ENCODE results near the gene ATXN1.

ATXN1 gene

GRCh38 chr6:16352258-16352635, 409.0 kb downstream of the ATXN1 start:
- Histone ChIP-seq H3K27me3 (ENCODE audit: low read depth, low read length) (no peaks in the 10 kb centered on the region), H2AFZ (ENCODE audit: low read depth, low read length) (no peak overlapping the region), H3K27ac (ENCODE audit: low read length) (no peak overlapping the region), H3K9ac (ENCODE audit: low read length) (no peak overlapping the region), H4K20me1 (ENCODE audit: insufficient read depth, low read length) (no peaks in the 10 kb centered on the region), H3K4me2 (ENCODE audit: low read length) (no peak overlapping the region), H3K9me3 (ENCODE audit: insufficient read depth, low read length) (no peaks in the 10 kb centered on the region), H3K79me2 (ENCODE audit: low read length) (no peaks in the 10 kb centered on the region), H3K36me3 (replicated peaks; ENCODE audit: low read depth, low read length) (no peaks in the 10 kb centered on the region), H3K4me1 (ENCODE audit: low read length) (no peaks in the 10 kb centered on the region), H3K4me3 (ENCODE audit: low read length) (no peak overlapping the region)
- TF ChIP-seq CTCF (IDR thresholded peaks at IDR 0.05; ENCODE audit: low read depth, low read length) (no peak), EZH2phosphoT487 (IDR thresholded peaks at IDR 0.05; ENCODE audit: low read depth) (no peak)

- Histone ChIP-seq H3K36me3 (replicated peaks; ENCODE audit: low read depth, low read length) (no peaks in the 10 kb centered on the region), H3K9ac (ENCODE audit: low read length) (no peak overlapping the region), H3K9me3 (ENCODE audit: insufficient read depth, low read length) (no peaks in the 10 kb centered on the region), H2AFZ (ENCODE audit: low read depth, low read length) (no peak overlapping the region), H3K27me3 (ENCODE audit: low read depth, low read length) (no peaks in the 10 kb centered on the region), H3K79me2 (ENCODE audit: low read length) (no peaks in the 10 kb centered on the region), H3K4me1 (ENCODE audit: low read length) (no peaks in the 10 kb centered on the region), H3K4me2 (ENCODE audit: low read length) (no peak overlapping the region), H4K20me1 (ENCODE audit: insufficient read depth, low read length) (no peaks in the 10 kb centered on the region), H3K27ac (ENCODE audit: low read length) (no peak overlapping the region), H3K4me3 (ENCODE audit: low read length) (no peak overlapping the region)
- TF ChIP-seq EZH2phosphoT487 (IDR thresholded peaks at IDR 0.05; ENCODE audit: low read depth) (no peak), CTCF (IDR thresholded peaks at IDR 0.05; ENCODE audit: low read depth, low read length) (no peak)
These were observed 411.7 kb downstream of the ATXN1 start for GRCh38 chr6:16349544-16349943.

GRCh38 chr6:16346831-16347230, 414.4 kb downstream of the ATXN1 start:
- H3K27ac ChIP-seq (ENCODE audit: low read length), result no peak overlapping the region
- no peak overlapping the region for H3K4me2 ChIP-seq (ENCODE audit: low read length)
- TF ChIP-seq EZH2phosphoT487 (IDR thresholded peaks at IDR 0.05; ENCODE audit: low read depth) (no peak), CTCF (IDR thresholded peaks at IDR 0.05; ENCODE audit: low read depth, low read length) (no peak)

GRCh38 chr6:16345449-16346330, 415.6 kb downstream of the ATXN1 start:
- Histone ChIP-seq H3K9ac (ENCODE audit: low read length) (no peak overlapping the region), H4K20me1 (ENCODE audit: insufficient read depth, low read length) (no peaks in the 10 kb centered on the region), H3K4me2 (ENCODE audit: low read length) (no peak overlapping the region), H3K79me2 (ENCODE audit: low read length) (no peaks in the 10 kb centered on the region), H3K36me3 (replicated peaks; ENCODE audit: low read depth, low read length) (no peaks in the 10 kb centered on the region), H3K9me3 (ENCODE audit: insufficient read depth, low read length) (no peaks in the 10 kb centered on the region), H3K4me3 (ENCODE audit: low read length) (no peak overlapping the region), H3K27me3 (ENCODE audit: low read depth, low read length) (no peaks in the 10 kb centered on the region), H3K27ac (ENCODE audit: low read length) (no peak overlapping the region), H3K4me1 (ENCODE audit: low read length) (no peaks in the 10 kb centered on the region), H2AFZ (ENCODE audit: low read depth, low read length) (no peak overlapping the region)
- TF ChIP-seq EZH2phosphoT487 (IDR thresholded peaks at IDR 0.05; ENCODE audit: low read depth) (no peak), CTCF (IDR thresholded peaks at IDR 0.05; ENCODE audit: low read depth, low read length) (no peak)

More at GRCh38 chr6:16346831-16347230, 414.4 kb downstream of the ATXN1 start:
- no peak overlapping the region for H3K9ac ChIP-seq (ENCODE audit: low read length)
- H4K20me1 ChIP-seq (ENCODE audit: insufficient read depth, low read length), result no peaks in the 10 kb centered on the region
- no peaks in the 10 kb centered on the region for H3K27me3 ChIP-seq (ENCODE audit: low read depth, low read length)
- H3K36me3 ChIP-seq (replicated peaks; ENCODE audit: low read depth, low read length), result no peaks in the 10 kb centered on the region
- no peaks in the 10 kb centered on the region for H3K9me3 ChIP-seq (ENCODE audit: insufficient read depth, low read length)
- H2AFZ ChIP-seq (ENCODE audit: low read depth, low read length), result no peak overlapping the region
- no peak overlapping the region for H3K4me3 ChIP-seq (ENCODE audit: low read length)
- no peaks in the 10 kb centered on the region for H3K4me1 ChIP-seq (ENCODE audit: low read length)
- H3K79me2 ChIP-seq (ENCODE audit: low read length), result no peaks in the 10 kb centered on the region
